Measurements from ENCODE around the gene AKTIP.
"Not testable (repeated sequence)": the region's sequence is repeated elsewhere in the genome, so short reads cannot be mapped to it uniquely, and the experiment has no call there.

The AKTIP gene

DNA sequence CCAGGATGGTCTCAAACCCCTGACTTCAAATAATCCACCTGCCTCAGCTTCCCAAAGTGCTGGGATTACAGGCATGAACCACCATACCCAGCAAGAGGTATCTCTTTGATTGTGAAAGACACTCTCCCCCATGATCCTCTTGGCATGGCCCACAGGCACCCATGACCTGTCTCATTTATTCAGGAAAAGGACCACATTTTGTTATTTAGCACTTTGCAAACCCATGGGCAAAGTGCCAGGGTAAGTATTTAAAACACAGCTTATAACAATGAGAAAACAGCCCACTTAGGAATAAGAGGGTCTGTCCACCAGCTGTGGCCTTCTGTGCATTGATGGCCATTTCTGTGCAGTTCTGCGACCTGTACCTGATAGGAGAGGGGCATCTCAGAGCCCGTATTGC, 12.8 kb upstream of the AKTIP start:
- no peak for DNase-seq (ENCODE audit: low read depth in 2 of 2)

DNA sequence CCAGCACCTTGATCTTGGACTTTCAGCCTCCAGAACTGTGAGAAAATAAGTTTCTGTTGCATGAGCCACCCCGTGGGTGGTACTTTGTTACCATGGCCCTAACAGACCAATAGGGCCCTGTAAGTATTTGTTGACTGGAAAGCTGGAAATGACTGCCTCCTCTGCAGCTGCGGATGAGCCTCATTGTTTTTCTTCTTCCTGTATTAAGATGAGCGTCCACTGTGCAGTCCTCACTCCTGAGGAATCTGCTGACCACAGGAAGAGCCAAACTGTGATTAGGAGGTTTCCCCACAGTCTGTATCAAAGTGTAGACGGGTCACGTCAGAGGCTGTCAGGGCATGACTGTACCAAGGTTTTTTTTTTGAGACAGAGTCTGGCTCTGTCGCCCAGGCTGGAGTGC, 12.2 kb upstream of the AKTIP start:
- DNase-seq (ENCODE audit: low read depth in 2 of 2), result no peak

DNA sequence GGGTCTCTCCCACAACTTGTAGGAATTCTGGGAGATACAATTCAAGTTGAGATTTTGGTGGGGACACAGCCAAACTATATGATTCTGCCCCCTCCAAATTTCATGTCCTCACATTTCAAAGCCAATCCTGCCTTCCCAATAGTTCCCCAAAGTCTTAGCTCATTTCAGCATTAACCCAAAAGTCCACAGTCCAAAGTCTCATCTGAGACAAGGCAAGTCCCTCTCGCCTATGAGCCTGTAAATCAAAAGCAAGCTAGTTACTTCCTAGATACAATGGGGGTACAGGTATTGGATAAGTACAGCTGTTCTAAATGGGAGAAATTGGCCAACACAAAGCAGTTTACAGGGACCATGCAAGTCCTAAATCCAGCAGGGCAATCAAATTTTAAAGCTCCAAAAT, 9.8 kb upstream of the AKTIP start:
- not testable (repeated sequence) for DNase-seq (ENCODE audit: low read depth in 2 of 2)

DNA sequence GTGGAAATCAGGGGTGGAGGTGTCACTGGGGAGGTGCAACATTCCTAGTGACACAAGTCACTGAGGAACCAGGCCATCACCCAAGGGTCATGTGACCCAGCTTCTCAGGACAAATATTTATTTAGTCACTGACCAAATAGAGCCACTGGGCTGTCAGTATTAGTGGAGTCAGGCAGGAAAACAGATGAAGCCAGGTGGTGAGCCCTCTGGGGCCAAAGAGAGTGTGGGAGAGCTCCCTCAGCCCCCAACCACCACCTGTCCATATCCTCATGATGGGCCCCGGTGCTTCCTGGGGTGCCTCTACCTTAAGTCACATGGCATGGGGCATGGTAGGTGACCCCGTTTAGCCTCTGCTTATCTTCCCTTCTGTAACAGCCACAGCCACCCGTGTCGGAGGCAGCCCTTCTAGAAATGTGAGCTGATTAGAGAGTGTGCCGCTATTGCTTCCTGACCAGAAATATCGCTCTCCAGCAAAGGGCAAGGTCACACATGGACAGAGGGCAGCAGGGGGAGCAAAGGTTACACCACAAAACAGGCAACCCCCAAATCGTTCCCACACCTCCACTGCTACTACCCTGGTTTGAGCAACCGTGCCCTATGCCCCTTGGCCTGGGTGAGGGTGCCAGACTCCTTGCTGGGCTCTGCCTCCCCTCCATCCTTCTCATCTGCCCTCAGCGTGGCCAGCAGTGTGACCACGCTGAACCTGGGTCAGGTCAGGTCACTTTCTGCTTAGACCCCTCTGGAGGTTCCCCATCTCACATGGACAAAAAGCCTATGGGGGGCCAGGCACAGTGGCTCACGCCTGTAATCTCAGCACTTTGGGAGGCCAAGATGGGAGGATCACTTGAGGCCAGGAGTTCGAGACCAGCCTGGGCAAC, 8.6 kb upstream of the AKTIP start:
- no peak for DNase-seq (ENCODE audit: low read depth in 2 of 2)

DNA sequence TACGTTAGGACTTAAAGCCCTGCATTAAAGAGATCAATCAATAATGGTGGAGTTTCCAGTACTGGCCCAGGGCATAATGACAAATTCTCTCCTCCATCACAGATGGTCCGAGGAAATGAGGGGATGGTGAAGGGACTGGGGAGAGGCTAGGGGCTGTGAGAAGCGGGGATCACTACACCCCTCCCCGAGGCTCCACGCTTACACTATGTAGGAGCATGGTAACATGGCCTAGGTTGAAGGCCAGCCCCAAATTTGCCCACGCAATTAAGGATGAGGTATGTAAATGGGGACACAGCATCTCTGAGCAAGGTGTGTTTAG, 8.0 kb upstream of the AKTIP start:
- no peak for DNase-seq (ENCODE audit: low read depth in 2 of 2)

DNA sequence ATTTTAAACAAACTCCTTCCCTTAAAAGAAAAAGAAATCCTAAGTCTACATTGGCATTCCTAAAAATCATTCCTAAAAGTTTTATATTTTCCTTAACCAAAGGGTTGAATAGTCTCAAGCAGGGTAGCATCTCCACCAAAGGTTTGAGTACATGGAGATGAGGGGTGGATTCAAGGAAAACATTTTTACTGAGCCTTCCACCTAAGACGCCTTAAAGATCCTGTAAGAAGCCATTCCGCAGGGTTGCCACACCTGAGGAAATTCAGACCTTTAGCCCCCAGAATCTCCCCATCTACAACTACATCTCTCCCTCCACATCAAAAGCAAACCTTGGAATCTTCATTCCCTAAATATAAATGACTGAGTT, 7.7 kb upstream of the AKTIP start:
- DNase-seq (ENCODE audit: low read depth in 2 of 2), result no peak

DNA sequence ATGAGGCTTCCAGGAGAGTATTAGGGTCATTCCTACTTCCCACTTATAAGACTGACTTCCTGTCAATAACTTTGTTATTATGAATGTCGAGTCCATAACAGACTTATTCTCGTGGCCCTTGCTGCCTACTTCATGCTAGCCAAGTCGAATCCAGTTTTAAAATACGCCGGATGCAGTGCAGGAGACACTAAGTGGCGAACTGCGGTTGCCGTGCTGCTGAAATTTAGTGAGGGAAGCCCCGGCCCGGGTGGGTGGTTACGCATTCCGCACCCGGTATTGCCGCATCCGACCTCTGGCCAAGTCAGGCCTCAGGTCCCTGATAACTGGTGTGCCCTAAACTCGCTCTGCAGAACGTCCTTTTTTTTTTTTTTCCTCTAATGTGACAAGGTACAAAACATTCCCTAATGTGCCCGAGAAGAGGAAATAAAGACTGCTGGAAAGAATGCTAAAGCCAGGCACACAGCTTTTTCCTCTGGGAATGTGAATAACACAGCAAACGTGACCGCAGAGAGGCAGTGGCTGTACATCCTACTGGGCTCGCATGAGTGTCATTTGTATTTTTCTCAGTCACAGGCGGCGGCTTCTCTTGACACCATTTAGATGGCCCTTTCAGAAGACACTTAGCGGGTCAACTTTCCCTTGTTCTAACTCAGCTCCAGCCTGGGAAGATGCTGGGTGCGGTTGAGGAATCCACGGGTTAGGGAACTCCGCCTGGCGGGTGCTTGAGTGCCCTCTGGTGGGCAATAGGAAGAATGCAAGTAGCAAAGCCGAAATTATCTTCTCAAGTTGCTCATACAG, 7.1 kb upstream of the AKTIP start:
- no peak for DNase-seq (ENCODE audit: low read depth in 2 of 2)

DNA sequence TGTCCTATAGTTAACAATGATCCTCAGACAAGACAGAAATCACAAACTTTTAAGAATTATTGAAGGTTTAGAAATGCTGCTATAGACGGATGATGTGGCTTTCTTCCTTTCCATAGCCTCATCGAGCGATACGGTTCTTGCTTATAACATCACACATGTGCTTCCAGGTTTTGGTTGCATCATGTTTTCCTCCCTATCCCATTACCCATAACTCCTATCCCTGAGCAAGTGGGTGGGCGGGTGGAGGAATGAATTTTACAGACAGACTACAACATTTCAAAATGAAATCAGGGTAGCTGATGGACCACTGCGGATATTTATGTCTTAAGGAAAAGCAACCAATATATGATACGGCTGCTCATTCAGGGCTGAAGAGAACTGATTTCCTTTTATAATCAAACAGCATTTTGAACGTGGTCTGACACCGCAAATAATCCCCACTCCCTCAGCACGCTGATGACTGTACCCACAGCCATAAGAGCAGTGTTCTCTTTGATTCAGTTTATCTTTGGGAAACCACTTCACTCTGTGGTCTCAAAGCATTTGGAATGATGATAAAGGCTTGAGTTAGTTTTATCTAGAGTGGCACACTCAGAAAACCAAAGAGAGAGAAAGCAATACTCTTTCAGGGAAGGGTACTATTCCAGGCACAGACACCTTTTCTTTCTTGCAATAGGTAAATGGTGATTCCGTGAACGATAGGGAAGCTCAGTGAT, 4.6 kb upstream of the AKTIP start:
- no peak for DNase-seq (ENCODE audit: low read depth in 2 of 2)

DNA sequence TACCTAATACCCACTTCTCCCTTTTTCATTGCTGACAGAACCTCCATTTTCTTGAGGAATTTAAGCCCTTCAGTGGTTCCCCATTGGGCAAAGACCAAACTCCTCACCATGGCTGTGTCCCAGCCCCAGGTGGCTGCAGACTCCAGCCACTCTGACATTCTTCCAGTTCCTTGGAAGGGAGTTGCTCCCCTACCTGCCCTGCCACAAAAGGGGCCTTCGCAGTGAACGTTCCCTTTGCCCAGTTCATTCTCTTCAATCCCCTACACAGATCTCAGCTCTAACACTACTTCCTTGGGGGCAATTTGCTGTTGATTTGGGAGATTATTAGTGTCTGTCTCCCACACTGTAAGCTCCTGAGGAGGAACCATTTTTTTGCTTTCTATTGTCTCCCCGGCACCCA, 3.2 kb upstream of the AKTIP start:
- no peak for DNase-seq (ENCODE audit: low read depth in 2 of 2)

DNA sequence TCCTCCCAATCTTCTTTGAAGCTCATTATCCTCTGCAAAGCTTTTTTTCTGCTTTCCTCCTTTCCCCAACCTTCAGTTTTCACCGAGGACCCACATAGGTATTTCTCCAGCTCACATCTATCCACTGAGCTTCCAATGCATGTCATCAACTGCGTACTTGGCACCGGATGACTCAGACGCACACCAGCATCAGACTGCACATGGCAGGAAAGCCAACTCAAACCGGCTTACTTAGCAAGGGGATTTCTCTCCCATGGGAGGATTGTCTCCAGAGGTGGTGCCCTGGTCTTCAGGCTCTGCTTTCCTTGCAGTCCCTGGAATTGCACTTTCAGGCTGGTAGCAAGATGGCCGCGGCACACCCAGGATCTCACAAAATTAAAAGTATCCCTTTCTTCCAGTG, 1.7 kb upstream of the AKTIP start:
- no peak for DNase-seq (ENCODE audit: low read depth in 2 of 2)

DNA sequence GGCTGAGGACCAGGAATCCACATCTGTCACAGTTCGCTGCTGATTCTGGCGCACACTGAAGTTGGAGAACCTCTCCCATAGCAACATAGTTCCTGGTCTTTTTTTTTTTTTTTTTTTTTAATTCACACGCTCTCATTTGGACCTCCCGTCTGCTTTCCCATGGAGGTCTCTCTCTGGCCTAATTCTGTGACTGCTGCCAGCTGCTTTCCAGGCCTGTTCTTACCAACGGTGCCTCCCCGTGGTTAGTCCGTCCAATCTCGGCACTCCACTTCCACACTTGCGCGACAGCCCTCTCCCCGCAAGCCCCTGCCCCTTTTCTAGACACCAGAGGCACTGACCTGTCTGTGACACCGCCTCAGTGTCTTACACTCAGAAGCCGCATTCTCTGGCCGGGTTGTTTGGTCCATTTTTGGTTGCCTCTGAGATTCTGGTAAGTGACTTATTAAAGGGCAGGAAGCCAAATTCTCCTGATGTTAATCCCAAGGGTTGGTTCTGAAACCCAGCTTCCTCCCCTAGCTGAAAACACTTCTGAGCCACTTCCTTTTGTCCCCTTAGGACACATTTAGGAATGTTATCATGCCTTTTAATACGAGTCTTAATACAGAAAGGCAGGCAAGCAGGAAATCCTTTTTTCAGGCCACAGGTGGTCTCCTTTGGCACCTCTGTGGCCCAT, 1.1 kb upstream of the AKTIP start:
- no peak for DNase-seq (ENCODE audit: low read depth in 2 of 2)

DNA sequence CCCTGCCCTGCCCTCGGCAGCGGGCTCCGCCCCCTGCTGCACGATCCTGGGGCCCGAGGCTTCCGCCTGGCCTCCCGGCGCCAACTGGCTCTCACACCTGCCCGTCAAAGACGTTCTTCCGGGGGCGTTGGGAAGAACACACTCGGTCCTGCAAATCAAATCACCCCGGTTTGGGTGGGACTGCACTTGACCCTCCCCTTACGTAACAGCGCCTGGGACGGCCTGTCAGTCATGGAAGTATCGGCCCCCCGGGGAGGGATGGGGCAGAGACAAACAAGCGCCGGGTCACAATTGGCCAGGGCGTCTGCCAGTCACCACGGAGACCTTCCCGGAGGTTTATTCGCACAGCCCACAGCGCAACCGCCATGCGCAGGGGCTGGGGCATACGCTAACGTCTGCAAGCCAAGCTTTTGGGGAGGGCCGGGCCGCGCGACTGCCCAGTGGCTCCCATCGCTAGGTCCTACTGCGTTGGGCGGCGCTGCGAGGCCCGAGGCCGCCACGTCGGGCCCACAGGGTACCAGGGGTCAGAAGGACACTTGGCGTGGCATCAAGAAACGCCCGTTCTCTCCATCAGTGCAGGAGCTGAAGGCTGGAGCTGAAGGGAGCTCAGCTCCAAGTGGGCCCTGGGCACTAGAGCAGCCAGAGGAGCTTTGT, 388 bp upstream of the AKTIP start:
- peak; percentile 99 to 100 for DNase-seq (ENCODE audit: low read depth in 2 of 2)

DNA sequence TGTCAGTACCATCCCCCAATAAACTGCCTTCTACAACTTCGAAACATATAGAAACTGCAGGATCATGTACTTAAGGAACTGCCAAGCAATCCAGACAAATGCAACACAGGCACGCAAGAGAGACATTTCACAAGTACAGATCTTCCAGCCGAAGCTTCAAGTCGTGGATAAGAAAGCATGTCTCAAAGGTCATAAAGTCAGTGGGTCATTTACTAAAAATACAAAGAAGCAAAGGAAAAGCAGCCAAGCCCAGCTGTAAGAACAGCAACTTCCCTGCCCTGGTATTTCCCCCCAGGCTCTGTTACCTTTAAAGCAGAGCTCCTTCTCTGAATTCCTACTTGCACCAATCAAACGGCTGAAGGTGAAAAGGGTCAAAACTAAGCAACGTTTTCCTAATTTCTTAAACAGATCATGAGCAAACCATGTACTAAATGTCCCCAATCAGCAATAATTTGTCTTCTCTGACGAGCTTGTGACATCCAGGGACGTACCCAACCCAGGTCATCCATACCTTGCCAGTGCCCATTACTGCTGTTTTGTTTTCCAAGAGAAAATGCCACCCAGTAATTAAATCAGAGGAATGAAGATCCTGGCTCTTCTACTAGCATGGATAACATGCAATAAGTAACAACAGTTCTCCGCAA, 1.7 kb downstream of the AKTIP start:
- no peak for DNase-seq (ENCODE audit: low read depth in 2 of 2)

DNA sequence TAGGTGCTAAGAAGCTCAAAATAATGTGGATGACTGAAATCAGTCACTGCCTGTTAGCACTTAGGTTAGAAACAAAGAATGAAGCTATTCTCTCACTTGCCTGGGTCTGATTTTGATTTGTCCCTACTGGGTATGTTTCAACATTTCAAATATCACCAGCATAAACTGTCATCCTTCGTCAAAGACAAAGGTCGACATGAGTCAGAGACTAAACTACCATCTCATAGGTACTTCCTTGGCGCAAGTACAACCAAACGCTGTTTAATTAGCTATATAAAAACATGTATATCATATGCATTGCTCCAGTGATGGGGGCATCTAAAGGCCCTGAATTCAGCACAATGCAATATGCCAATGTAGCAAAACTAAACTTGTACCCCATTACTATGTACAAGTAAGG, 4.0 kb downstream of the AKTIP start:
- DNase-seq (ENCODE audit: low read depth in 2 of 2), result no peak

DNA sequence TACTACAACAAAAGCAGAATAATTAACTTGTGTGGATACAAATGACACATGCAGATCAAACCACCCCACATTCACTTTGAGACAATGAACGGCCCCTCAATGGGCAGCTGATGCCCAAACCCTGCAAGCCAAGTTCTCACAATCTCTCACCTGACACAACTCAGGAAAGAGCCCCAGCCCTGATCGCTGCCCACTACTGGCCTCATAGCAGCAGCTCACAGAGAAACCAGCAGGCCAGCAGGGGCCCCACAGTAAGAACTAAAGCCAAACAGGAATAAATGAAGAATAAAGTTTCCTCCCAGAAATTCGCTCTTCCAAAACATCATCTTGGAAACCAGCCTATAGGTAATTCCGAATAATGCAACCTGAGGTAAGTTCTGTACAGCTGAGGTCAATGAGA, 7.7 kb downstream of the AKTIP start:
- DNase-seq (ENCODE audit: low read depth in 2 of 2), result no peak

DNA sequence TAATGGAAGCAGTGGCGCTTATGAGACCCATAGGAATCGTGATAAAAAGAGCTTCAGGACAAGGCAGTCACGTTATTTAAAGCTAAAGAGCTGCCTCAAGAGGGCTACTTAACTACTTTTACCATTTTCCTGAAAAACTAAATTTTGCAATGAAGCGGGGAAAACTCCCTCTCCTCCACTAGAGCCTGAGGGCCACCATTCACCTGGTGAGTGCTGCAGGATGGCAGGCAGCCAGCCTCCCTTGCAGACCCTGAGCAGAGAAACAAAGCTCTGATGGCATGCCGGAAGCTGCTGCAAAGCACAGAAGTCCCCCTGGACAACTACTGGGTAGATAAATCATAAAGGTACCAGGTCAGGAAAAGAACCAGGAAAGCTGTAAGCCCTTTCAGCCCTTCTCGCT, 8.4 kb downstream of the AKTIP start:
- DNase-seq (ENCODE audit: low read depth in 2 of 2), result no peak

DNA sequence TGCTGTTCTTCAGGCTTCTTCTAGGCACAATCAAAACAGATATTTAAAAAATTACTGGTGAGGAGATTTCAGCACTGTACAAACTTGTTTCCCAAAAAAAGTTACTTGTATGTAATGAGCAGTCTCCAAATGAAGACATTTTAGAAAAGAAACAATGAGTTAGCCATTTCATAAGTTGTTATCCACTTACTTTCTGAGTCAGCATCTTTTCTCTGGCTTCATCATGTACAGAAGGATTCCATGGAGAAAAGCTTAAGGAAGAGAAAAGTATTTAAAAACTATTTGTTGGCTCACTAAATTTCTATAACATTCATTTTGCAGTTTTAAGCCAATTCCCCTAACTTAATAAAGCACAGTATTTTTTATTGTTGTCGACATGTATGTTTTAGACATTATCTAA, 10.5 kb downstream of the AKTIP start:
- no peak for DNase-seq (ENCODE audit: low read depth in 2 of 2)

DNA sequence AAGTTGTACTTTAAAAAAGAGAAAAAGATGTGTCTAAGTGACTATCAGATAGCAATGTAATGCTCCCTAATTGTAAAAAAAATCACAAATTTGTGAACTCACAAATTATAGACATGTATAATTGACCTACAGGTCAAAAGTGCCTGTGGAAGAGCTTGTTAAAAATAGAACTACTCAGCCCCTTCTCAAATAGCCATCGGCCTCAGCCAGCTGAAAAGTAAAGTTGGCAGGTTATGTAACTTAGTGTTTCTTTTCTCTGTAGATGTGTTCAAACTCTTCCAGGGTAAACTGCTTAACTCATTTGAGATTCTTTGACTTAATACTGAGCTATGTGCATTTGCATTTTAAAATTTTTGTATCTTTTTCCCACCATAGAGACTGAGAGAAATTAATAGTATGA, 13.3 kb downstream of the AKTIP start:
- DNase-seq (ENCODE audit: low read depth in 2 of 2), result no peak

DNA sequence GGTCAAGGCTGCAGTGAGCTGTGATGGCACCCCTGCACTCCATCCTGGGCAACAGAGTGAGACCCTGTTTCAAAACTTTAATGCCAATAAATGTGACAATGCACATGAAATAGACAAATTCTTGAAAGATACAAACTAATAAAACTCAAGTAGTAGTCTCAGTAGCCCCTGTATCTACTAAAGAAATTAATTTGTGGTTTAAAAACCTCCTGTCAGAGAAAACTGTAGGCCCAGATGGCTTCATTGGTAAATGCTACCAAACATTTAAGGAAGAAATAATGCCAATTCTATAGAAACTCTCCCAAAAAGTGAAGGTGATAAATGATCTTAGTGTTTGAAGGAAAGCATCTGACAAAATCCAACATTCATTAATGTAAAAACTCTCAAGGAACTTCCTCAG, 16.8 kb downstream of the AKTIP start:
- DNase-seq (ENCODE audit: low read depth in 2 of 2), result no peak

DNA sequence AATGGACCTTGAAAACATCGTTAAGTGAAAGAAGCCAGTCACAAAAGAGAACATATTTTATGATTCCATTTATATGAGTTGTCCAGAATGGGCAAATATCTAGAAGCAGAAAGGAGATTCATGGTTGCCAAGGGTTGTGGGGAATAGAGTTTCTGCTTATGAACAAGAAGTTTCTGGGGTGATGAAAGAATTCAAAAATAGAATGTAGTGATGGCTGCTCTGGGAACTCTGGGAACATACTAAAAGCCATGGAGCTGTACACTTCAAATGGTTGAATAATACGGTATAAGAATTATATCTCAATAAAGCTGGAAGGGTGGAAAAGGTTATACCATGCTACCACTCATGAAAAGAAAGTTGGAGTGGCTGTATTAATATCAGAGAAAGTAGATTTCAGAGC, 18.5 kb downstream of the AKTIP start:
- no peak for DNase-seq (ENCODE audit: low read depth in 2 of 2)

DNA sequence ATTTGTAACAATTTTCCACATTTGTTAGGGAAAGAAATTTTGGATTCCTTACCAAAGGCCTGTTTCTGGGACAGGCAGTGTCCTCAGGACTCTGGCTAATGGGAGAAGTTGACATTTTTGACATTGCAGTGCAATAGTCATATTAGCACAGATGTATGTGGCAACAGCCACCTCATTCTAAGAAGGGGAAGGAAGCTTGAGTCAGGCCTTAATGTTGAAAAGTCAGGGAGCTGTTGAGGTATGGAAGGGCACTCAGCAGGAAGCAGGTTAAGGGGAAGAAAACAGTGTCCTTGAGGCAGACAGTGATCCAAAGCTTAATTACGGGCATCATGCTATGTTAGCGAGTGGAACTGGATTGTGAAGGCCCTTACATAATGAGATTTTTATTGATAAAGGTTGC, 20.9 kb downstream of the AKTIP start:
- no peak for DNase-seq (ENCODE audit: low read depth in 2 of 2)
